Glutamatergic neuron (in vitro differentiated cells): ENCODE data around the gene ORM2. TPM values are rescaled to one million over a fixed set of nuclear protein-coding genes. Genes with fewer than 3 reads are reported as not detected.
"Not testable (repeated sequence)": the region's sequence is repeated elsewhere in the genome, so short reads cannot be mapped to it uniquely, and the experiment has no call there.

ENCODE experiments used
- DNase-seq: peaks from one replicate; pipeline ENCODE4 v3.0.0; 2022
- H3K27ac Mint-ChIP-seq: one replicate; pipeline ENCODE4 v1.8.0; 2020; ENCODE audit warnings: mild to moderate bottlenecking, mixed read lengths, inconsistent platforms; ENCODE audit not compliant: unreplicated experiment
- H3K27me3 Mint-ChIP-seq: one replicate; pipeline ENCODE4 v1.8.0; 2020; ENCODE audit warnings: mild to moderate bottlenecking, moderate library complexity, mixed read lengths, inconsistent platforms; ENCODE audit not compliant: unreplicated experiment
- H3K36me3 Mint-ChIP-seq: one replicate; pipeline ENCODE4 v1.8.0; 2020; ENCODE audit warnings: mild to moderate bottlenecking, mixed read lengths, inconsistent platforms; ENCODE audit not compliant: unreplicated experiment
- H3K4me1 Mint-ChIP-seq: one replicate; pipeline ENCODE4 v1.8.0; 2020; ENCODE audit warnings: mild to moderate bottlenecking, low read depth, mixed read lengths, inconsistent platforms; ENCODE audit not compliant: unreplicated experiment
- H3K4me3 Mint-ChIP-seq: one replicate; pipeline ENCODE4 v1.8.0; 2020; ENCODE audit warnings: mild to moderate bottlenecking, mixed read lengths, inconsistent platforms; ENCODE audit not compliant: unreplicated experiment
- H3K9me3 Mint-ChIP-seq: one replicate; pipeline ENCODE4 v1.8.0; 2020; ENCODE audit warnings: mild to moderate bottlenecking, moderate library complexity, mixed read lengths, inconsistent platforms; ENCODE audit not compliant: unreplicated experiment
- total RNA-seq: library from RNA; stranded (reverse); fragmentation: NEBNext Ultra II Directional; extraction: Animal tissue kit (Norgen Biotek cat#: 25700); gene quantifications from one replicate; pipeline ENCODE4 v1.2.1, GENCODE V29; 2021; ENCODE audit not compliant: unreplicated experiment
- TF ChIP-seq, protein P1 (sequence below): fragments of 200-600 bp; sonication (generic); IDR thresholded peaks from one replicate; pipeline ENCODE4 v1.5.0; 2021; ENCODE audit not compliant: partially characterized antibody, unreplicated experiment

The ORM2 gene
- total RNA-seq, 1 donor from 2014 or later, result not detected

- H3K4me1 Mint-ChIP-seq, result no peaks in the 10 kb centered on the region
- no peaks in the 10 kb centered on the region for H3K9me3 Mint-ChIP-seq
- TF ChIP-seq, protein P1, sequence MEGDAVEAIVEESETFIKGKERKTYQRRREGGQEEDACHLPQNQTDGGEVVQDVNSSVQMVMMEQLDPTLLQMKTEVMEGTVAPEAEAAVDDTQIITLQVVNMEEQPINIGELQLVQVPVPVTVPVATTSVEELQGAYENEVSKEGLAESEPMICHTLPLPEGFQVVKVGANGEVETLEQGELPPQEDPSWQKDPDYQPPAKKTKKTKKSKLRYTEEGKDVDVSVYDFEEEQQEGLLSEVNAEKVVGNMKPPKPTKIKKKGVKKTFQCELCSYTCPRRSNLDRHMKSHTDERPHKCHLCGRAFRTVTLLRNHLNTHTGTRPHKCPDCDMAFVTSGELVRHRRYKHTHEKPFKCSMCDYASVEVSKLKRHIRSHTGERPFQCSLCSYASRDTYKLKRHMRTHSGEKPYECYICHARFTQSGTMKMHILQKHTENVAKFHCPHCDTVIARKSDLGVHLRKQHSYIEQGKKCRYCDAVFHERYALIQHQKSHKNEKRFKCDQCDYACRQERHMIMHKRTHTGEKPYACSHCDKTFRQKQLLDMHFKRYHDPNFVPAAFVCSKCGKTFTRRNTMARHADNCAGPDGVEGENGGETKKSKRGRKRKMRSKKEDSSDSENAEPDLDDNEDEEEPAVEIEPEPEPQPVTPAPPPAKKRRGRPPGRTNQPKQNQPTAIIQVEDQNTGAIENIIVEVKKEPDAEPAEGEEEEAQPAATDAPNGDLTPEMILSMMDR, result no peak
- H3K4me3 Mint-ChIP-seq, result no peak overlapping the region
- no peak for DNase-seq
- H3K36me3 Mint-ChIP-seq, result no peaks in the 10 kb centered on the region
- no peaks in the 10 kb centered on the region for H3K27me3 Mint-ChIP-seq
- H3K27ac Mint-ChIP-seq, result no peak overlapping the region
Observed at GRCh38 chr9:114324492-114324891, 5.2 kb upstream of the ORM2 start.

GRCh38 chr9:114324965-114325364, 4.7 kb upstream of the ORM2 start:
- not testable (repeated sequence) for DNase-seq, H3K27ac Mint-ChIP-seq, H3K9me3 Mint-ChIP-seq, H3K4me3 Mint-ChIP-seq, H3K36me3 Mint-ChIP-seq, H3K27me3 Mint-ChIP-seq, H3K4me1 Mint-ChIP-seq

GRCh38 chr9:114325684-114326254, 3.9 kb upstream of the ORM2 start:
- H3K9me3 Mint-ChIP-seq, H3K27ac Mint-ChIP-seq, H3K36me3 Mint-ChIP-seq, DNase-seq, H3K4me3 Mint-ChIP-seq, H3K27me3 Mint-ChIP-seq, H3K4me1 Mint-ChIP-seq: not testable (repeated sequence)

DNA sequence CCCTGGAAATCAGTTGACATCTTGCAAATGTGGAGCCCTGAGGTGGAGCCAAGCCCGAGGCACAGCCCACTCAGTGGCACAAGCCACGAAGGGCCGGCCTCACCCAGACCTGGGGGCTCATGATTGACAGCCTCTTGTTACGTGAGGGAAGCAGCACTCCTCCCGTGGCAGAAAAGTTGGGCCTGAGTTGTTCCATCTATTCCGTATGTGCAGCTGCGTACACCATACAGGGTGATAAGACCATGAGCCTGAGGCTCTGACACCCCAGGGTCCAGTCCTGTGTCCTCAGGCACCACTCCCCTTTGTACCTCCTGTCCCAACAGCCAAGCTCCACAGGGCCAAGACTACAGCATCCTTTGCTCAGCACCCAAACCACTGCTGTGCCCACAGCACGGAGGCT, 1.9 kb upstream of the ORM2 start:
- Mint-ChIP-seq H3K4me1 (no peaks in the 10 kb centered on the region), H3K36me3 (no peaks in the 10 kb centered on the region), H3K27me3 (no peaks in the 10 kb centered on the region), H3K27ac (no peak overlapping the region), H3K9me3 (peaks cover 2% of the 10 kb centered on the region), H3K4me3 (no peak overlapping the region)
- DNase-seq, result no peak
- TF ChIP-seq, protein P1, result no peak

DNA sequence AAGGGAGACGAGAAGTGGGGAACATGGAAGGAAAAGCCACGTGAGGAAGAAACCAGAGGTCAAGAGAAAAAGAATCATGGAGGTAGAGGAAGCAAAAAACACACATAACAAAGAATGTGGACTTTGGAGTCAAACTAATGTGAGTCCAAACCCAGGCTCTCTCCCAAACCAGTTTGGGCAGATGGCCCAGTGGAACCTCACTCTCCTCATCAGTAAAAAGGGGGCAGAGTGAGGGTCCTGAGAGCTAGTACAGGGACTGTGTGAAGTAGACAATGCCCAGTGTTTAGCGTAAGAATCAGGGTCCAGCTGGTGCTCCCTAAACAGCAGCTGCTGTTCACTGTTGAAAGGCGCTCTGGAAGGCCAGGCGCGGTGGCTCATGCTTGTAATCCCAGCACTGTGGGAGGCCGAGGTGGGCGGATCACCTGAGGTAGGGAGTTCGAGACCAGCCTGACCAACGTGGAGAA, 1.3 kb upstream of the ORM2 start:
- not testable (repeated sequence) for H3K27me3 Mint-ChIP-seq, H3K36me3 Mint-ChIP-seq, DNase-seq, H3K9me3 Mint-ChIP-seq, H3K27ac Mint-ChIP-seq, H3K4me1 Mint-ChIP-seq, H3K4me3 Mint-ChIP-seq

DNA sequence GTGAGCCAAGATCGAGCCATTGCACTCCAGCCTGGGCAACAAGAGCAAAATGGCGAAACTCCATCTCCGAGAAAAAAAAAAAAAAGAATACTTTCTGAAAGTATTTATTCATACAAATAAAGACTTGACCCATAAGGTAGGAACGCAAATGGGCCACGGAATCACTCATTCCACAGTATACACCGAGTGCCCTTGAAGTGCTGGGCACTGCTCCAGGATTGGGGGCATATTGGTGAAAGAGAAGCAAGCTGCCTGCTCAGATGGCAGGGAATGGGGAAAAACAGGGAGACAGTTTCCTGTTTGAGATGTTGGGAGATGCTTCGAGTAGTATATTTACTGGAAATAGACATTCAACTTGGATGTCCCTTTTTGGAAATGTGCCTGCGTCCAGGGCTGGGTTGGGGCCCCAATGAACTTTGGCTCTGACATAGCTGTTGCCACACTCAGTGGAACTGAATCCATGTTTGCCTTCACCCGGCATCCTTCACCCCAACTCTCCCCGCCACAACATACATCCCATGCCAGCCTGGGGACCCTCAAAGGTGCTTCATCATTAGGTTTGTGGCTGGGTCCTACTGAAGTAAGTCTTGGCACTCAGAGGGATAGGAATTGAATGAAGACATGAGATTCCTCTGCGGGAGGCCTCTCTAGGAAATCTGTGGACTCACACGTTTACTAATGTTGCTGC, 588 bp upstream of the ORM2 start:
- not testable (repeated sequence) for DNase-seq

DNA sequence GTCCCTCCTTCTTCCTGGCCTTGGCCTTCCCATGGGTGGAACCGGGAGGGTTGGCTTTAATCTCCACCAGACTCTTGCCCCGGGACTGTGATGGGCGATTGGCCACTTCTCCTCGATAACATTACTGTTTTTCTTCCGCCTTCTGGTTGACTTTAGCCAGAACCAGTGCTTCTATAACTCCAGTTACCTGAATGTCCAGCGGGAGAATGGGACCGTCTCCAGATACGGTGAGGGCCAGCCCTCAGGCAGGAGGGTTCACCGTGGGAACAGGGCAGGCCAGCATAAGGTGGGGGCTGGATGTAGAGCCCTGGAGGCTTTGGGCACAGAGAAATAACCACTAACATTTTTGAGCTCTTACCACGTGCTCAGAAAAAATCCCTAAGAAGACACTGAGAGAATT, 967 bp downstream of the ORM2 start:
- Mint-ChIP-seq H3K36me3 (no peaks in the 10 kb centered on the region), H3K4me1 (no peaks in the 10 kb centered on the region), H3K4me3 (no peak overlapping the region), H3K9me3 (peaks cover 2% of the 10 kb centered on the region), H3K27me3 (no peaks in the 10 kb centered on the region), H3K27ac (no peak overlapping the region)
- TF ChIP-seq, protein P1, result no peak
- no peak for DNase-seq

More for the DNA sequence above, 588 bp upstream of the ORM2 start:
- not testable (repeated sequence) for H3K4me3 Mint-ChIP-seq, H3K27ac Mint-ChIP-seq, H3K36me3 Mint-ChIP-seq, H3K9me3 Mint-ChIP-seq, H3K27me3 Mint-ChIP-seq, H3K4me1 Mint-ChIP-seq

- DNase-seq, H3K4me1 Mint-ChIP-seq, H3K36me3 Mint-ChIP-seq, H3K4me3 Mint-ChIP-seq, H3K9me3 Mint-ChIP-seq, H3K27me3 Mint-ChIP-seq, H3K27ac Mint-ChIP-seq: not testable (repeated sequence)
Observed at GRCh38 chr9:114331229-114332195, 1.8 kb downstream of the ORM2 start.
